ENCODE results near the gene HMGCS2.

The HMGCS2 gene

GRCh38 chr1:119752592-119752991, 16.1 kb downstream of the HMGCS2 start:
- no peak for DNase-seq

GRCh38 chr1:119748040-119748439, 20.7 kb downstream of the HMGCS2 start:
- DNase-seq, result no peak

DNA sequence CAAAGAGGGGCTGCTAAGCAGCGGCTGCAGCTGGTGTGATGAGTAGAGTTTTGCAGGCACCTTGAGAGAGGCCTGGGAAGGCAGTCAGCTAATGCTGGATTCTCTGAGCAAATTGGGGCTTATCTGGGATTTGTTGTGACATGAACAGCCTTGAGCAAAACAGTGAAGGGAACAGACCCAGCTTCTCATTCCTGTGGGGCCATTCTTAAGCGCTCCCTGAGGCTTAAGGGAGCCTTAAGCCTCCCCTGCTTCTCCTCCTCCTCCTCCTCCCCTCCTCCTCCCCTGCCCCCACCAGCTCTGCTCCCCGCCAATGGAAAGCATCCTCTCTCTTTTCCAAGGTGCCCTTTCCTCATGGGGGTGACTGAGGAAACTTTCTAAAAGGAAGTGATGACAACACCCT, 21.3 kb downstream of the HMGCS2 start:
- DNase-seq, result no peak

- DNase-seq, result no peak
Measured at GRCh38 chr1:119745034-119745433, 23.7 kb downstream of the HMGCS2 start.

DNA sequence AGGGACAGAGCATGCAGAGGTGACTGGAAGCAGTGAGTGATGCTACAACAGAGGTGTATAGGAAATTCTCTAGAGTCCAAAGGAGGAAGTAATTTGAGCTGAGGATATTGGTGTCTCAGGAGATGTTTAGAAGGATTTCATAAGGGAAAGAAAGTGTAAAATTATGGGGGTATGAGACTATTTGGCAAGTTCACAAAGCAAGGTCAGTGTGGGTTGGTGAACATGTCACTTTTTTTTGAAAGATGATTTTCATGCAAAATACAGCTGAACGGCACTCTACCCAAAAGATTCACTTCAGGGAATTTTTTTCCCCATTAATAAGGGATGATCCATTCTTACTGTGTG, 24.1 kb downstream of the HMGCS2 start:
- no peak for DNase-seq

- peak in 1 of 4 experiments; percentile 4 for DNase-seq
Measured at GRCh38 chr1:119743776-119744597, 24.7 kb downstream of the HMGCS2 start.

- no peak for DNase-seq
Measured at GRCh38 chr1:119743308-119743707, 25.4 kb downstream of the HMGCS2 start.

DNA sequence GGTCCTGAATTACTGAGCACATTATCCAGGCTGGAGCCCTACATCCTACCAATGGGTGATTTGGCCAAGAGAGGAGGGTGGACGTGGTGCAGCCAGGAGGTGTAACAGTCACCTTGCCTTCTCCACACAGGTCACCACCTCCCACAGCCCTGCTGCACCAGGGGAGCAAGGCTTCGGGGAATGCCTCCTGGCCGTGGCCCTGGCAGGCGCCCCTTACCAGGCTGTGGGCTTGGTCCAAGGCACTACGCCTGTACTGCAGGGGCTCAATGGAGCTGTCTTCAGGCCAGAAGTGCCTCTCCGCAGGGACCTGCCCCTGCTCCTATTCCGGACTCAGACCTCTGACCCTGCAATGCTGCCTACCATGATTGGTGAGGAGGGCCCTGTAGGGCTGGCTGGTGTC, 26.0 kb downstream of the HMGCS2 start:
- no peak for DNase-seq

DNA sequence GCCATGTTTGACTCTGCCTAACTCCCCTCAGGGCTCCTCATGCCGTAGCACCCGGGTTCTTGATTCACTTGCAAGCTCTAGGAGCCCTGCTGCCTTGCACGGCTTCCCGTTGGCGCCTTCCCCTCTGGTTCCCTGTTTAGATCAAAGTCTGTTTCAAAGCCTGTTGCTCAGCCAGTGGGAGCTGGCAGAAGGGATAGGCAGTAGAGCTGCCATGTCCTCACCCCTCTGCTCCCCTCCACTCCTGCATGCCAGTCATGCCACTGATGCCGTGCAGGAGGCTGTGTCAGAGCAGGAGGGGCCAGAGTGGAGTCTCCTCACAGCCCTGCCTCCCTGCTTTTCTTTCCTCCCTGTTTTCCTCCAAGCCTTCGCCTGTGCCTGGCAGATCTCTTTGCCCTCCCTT, 26.5 kb downstream of the HMGCS2 start:
- DNase-seq, result no peak

DNA sequence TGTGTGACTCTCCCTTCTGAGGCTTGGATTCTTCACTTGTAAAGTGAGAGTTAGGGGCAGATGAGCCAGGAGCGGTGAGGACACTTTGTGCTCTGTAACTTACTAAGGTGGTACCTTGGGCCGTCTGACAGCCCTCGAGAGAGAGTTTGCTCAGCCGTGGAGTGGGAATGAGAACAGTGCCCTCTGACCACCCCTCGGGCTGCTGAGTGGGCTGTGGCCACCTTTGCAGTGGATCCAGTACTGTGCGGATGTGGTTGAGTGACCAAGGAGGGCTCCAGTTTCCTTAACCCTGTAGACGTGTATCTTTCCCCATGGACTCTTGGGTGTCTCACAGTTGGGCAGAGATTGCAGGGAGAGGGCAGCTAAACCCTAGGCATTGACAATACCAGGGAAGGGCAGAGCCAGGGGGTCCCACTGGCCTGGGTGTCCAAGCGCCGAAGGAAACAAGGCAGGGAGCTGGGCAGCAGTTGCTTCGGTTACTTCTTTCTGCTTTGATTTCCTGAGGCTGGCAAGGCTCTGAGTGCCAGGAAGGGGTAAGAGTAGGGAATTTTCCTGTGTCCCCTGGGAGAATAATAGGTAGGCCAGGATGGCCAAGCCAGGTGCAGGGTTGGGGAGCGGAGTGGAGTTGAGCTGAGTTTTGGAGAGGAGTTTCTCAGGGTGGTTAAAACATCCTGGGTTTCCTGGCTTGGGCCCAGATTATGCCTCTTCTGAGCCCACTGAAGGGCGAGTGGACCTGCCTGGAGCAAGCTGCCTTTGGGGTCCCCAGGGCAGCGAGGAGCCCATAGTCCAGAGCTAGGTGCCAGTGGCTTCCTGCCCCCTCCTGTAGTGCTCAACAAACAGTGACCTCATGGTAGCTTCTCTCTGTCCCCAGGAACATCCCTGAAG, 27.6 kb downstream of the HMGCS2 start:
- DNase-seq, result no peak

- DNase-seq, result no peak
Measured at GRCh38 chr1:119740261-119740660, 28.4 kb downstream of the HMGCS2 start.

GRCh38 chr1:119739150-119739549, 29.6 kb downstream of the HMGCS2 start:
- no peak for DNase-seq

DNA sequence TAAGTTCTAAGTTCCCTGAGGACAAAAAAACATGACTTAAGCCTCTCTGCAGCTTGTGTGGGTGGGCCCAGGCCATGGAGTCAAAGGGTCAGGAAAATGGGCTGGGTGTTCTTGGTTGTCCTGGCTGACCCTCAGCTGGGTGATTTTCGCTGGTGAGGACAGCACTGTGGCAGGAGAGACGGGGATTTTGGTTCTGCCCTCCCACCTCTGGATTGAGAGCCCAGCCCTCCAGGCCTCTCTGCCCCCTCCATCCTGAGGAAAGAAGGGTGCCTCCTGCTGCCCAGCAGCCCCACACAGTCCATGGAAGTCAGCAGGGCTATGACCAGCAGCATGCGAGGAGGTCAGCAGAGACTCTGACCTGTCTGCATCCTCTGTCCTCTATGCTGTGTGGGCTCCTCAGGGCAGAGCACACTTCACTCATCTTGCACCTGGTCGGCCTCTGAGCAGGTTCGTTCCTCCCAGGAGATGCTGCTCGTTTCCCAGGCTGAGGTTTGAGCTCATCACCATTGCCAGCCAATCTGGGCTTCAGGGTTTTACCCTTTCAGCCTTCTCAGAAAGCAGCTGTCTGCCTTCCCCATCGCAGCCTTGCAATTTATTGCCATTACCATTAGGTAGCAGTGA, 30.5 kb downstream of the HMGCS2 start:
- DNase-seq, result no peak

GRCh38 chr1:119737040-119737682, 31.5 kb downstream of the HMGCS2 start:
- DNase-seq, result no peak

GRCh38 chr1:119736649-119737039, 32.1 kb downstream of the HMGCS2 start:
- DNase-seq, result no peak

- DNase-seq, result no peak
Measured at GRCh38 chr1:119735217-119735616, 33.5 kb downstream of the HMGCS2 start.

- DNase-seq, result no peak
Measured at GRCh38 chr1:119733754-119734153, 35.0 kb downstream of the HMGCS2 start.

GRCh38 chr1:119732465-119733168, 36.1 kb downstream of the HMGCS2 start:
- DNase-seq, result no peak

GRCh38 chr1:119731741-119732430, 36.8 kb downstream of the HMGCS2 start:
- no peak for DNase-seq

DNA sequence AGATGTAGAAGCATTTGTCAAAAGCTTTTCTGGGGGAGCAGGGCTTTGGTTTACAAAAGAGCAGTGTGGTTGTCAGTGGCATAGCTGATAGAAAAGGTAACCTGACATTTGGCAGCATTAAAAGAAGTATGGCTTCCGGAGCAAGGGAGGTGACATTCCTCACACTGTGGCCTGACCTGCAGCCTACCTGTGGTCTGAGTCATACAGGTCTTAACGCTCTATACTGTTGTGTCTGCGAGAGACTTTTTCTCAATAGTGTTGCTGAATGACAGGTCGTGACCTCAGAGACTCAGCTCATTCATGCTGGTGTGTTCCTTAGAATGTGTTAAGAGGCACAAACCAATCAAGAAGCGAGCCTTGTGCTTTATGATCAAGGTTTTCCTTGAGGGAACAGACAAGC, 37.6 kb downstream of the HMGCS2 start:
- no peak for DNase-seq

DNA sequence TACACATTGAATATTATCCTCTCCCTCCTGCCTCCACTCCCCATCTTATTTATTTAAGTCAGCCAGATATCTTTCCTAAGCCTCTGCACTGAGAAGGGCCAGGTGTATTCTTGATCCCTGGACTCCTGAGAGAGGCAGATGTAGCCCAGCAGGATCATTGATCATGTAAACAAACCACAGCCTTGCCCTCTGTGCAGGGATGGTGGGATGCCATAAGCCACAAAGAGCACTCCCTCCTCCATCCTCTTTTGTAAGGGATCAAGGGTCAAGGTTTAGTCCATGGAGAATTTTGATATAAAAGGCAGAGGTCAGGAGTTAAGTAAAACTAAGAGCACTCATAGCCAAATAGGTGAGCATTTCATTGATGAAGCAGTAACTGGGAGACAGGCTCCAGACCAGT, 39.7 kb downstream of the HMGCS2 start:
- DNase-seq, result no peak

GRCh38 chr1:119727991-119728390, 40.7 kb downstream of the HMGCS2 start:
- DNase-seq, result no peak
